Left lung (tissue), 10 donors: ENCODE data around the gene ZDHHC16. TPM values are rescaled to one million over a fixed set of nuclear protein-coding genes. Genes with fewer than 3 reads are reported as not detected.
"Not testable (repeated sequence)": the region's sequence is repeated elsewhere in the genome, so short reads cannot be mapped to it uniquely, and the experiment has no call there.

ENCODE experiments used
- ATAC-seq: fragments of 200-7000 bp; cut with Tn5 transposase; one replicate; pipeline ENCODE4 v1.9.1; 2020; ENCODE audit warnings: moderate library complexity
- DNase-seq, 4 donors: peaks; one replicate each; pipeline ENCODE4 v3.0.0-alpha.2; 2013 to 2020
- H3K27ac ChIP-seq, 2 donors: fragments of 200-600 bp; sonication (generic) in 1 of 2; one replicate each; pipeline versions ENCODE4 v1.5.0 to v1.8.0; 2020 to 2021
- H3K27me3 ChIP-seq, 2 donors: fragments of 200-600 bp; sonication (generic) in 1 of 2; one replicate each; pipeline versions ENCODE4 v1.5.0 to v1.8.0; 2020 to 2021
- H3K36me3 ChIP-seq, 2 donors: fragments of 200-600 bp; sonication (generic) in 1 of 2; one replicate each; pipeline versions ENCODE4 v1.5.0 to v1.8.0; 2020 to 2021
- H3K4me1 ChIP-seq, 2 donors: fragments of 200-600 bp; one replicate each; pipeline ENCODE4 v1.8.0; 2021
- H3K4me3 ChIP-seq, 2 donors: fragments of 200-600 bp; sonication (generic) in 1 of 2; one replicate each; pipeline versions ENCODE4 v1.5.0 to v1.8.0; 2020 to 2021; ENCODE audit warnings: mild to moderate bottlenecking in 1 of 2
- H3K9me3 ChIP-seq, 2 donors: fragments of 200-600 bp; sonication (generic) in 1 of 2; one replicate each; pipeline versions ENCODE4 v1.5.0 to v1.8.0; 2020 to 2021
- CTCF ChIP-seq, 2 donors: fragments of 200-600 bp; sonication (generic) in 1 of 2; IDR thresholded peaks; one replicate each; pipeline versions ENCODE4 v1.5.0 to v1.8.0; 2021; ENCODE audit warnings: antibody characterized with exemption in 2 of 2
- intact Hi-C, 2 donors: fragments of 100-400 bp; cut with DNase I; formaldehyde crosslinking; loops; one replicate each; pipeline versions ENCODE4 v1.11.2 to v1.14.2; 2022
- polyA plus RNA-seq, 6 donors: library from polyadenylated mRNA; unstranded; fragments of 120-200 nt; gene quantifications; one replicate each; pipeline ENCODE4 v1.2.1, GENCODE V29; 2013; ENCODE audit not compliant: insufficient read length in 6 of 6
- total RNA-seq, 2 donors: library from RNA; stranded (reverse); fragmentation: NEBNext Ultra II Directional; extraction: Animal tissue kit (Norgen Biotek cat#: 25700); gene quantifications; one replicate each; pipeline ENCODE4 v1.2.1, GENCODE V29; 2021
- donor health status: DM: no; HTN: yes; CAD: no.
- donor health status: DM: no; HTN: no; CAD: no.

Gene ZDHHC16
- total and polyA plus RNA-seq, 8 donors, result 44.8 to 65.2 (median 47.7) TPM

- DNase-seq (no peak), ATAC-seq (no peak)
- Histone ChIP-seq H3K27me3 (no peaks in the 10 kb centered on the region), H3K9me3 (no peaks in the 10 kb centered on the region), H3K36me3 (peaks cover 0 to 97% of the 10 kb centered on the region in 2 donors), H3K4me3 (no peak overlapping the region), H3K4me1 (peaks cover 2 to 15% of the 10 kb centered on the region in 2 donors), H3K27ac (no peak overlapping the region)
- no peak for TF ChIP-seq CTCF (IDR thresholded peaks at IDR 0.05)
- intact Hi-C loops, result no loop called here
Observed at GRCh38 chr10:97474918-97475317, 28.9 kb downstream of the ZDHHC16 start.

- no peak overlapping the region for H3K4me3 ChIP-seq
- H3K36me3 ChIP-seq, result peaks cover 0 to 99% of the 10 kb centered on the region in 2 donors
- peaks cover 2 to 15% of the 10 kb centered on the region in 2 donors for H3K4me1 ChIP-seq
- DNase-seq (no peak), ATAC-seq (peak; percentile 91)
- intact Hi-C loops, result no loop called here
- no peaks in the 10 kb centered on the region for H3K27me3 ChIP-seq
- TF ChIP-seq CTCF (IDR thresholded peaks at IDR 0.05), result no peak
- H3K9me3 ChIP-seq, result no peaks in the 10 kb centered on the region
- peak overlapping the region; percentile 31 to 54 for H3K27ac ChIP-seq
Observed at GRCh38 chr10:97475936-97476594, 30.1 kb downstream of the ZDHHC16 start.

GRCh38 chr10:97479410-97479809, 33.4 kb downstream of the ZDHHC16 start:
- H3K9me3 ChIP-seq, ATAC-seq, intact Hi-C loops, H3K27ac ChIP-seq, H3K27me3 ChIP-seq, H3K4me3 ChIP-seq, DNase-seq: not testable (repeated sequence)
- H3K4me1 ChIP-seq, result peaks cover 2 to 23% of the 10 kb centered on the region in 2 donors
- H3K36me3 ChIP-seq, result peaks cover 0 to 90% of the 10 kb centered on the region in 2 donors

- TF ChIP-seq CTCF (IDR thresholded peaks at IDR 0.05), result no peak
- DNase-seq, result no peak
- peaks cover 2 to 23% of the 10 kb centered on the region in 2 donors for H3K4me1 ChIP-seq
- peaks cover 0 to 85% of the 10 kb centered on the region in 2 donors for H3K36me3 ChIP-seq
- intact Hi-C loops, result no loop called here
- no peak for ATAC-seq
- H3K27me3 ChIP-seq, result no peaks in the 10 kb centered on the region
- H3K9me3 ChIP-seq, result no peaks in the 10 kb centered on the region
- H3K27ac ChIP-seq, result no peak overlapping the region
- no peak overlapping the region for H3K4me3 ChIP-seq
Observed at GRCh38 chr10:97479939-97480338, 34.0 kb downstream of the ZDHHC16 start.

- Histone ChIP-seq H3K4me3 (no peak overlapping the region), H3K4me1 (peaks cover under 1 to 17% of the 10 kb centered on the region in 2 donors), H3K27ac (peak overlapping the region; percentile 11 to 62), H3K36me3 (peaks cover 0 to 73% of the 10 kb centered on the region in 2 donors), H3K27me3 (no peaks in the 10 kb centered on the region), H3K9me3 (no peaks in the 10 kb centered on the region)
- peak; percentile 89 for ATAC-seq
- no peak for DNase-seq
- no peak for TF ChIP-seq CTCF (IDR thresholded peaks at IDR 0.05)
- intact Hi-C loops, result no loop called here
Observed at GRCh38 chr10:97481071-97481470, 35.1 kb downstream of the ZDHHC16 start.

GRCh38 chr10:97482381-97482780, 36.4 kb downstream of the ZDHHC16 start:
- intact Hi-C loops, result no loop called here
- DNase-seq, result no peak
- Histone ChIP-seq H3K4me3 (no peak overlapping the region), H3K27me3 (no peaks in the 10 kb centered on the region), H3K27ac (no peak overlapping the region), H3K9me3 (no peaks in the 10 kb centered on the region), H3K36me3 (peaks cover 0 to 60% of the 10 kb centered on the region in 2 donors), H3K4me1 (peaks cover 0 to 8% of the 10 kb centered on the region in 2 donors)
- TF ChIP-seq CTCF (IDR thresholded peaks at IDR 0.05), result no peak
- ATAC-seq, result no peak
